ENCODE results near the gene PTPRB. TPM values are rescaled to one million over a fixed set of nuclear protein-coding genes. Genes with fewer than 3 reads are reported as not detected.

The PTPRB gene
- total RNA-seq, 1 experiment from 2014 or later: 0.33 TPM

GRCh38 chr12:70652451-70652850 lies 15.2 kb upstream of the PTPRB start:
- ATAC-seq (no peak), DNase-seq (ENCODE audit: low read depth, low spot score) (no peak)
- no peak overlapping the region for H3K4me3 ChIP-seq (ENCODE audit: low read depth in 2 of 2, low read length in 2 of 2)
- no peaks in the 10 kb centered on the region for H3K4me1 ChIP-seq (ENCODE audit: control insufficient read depth, insufficient read depth, low read length)
- POLR2A ChIA-PET: no interaction called here
- no peaks in the 10 kb centered on the region for H3K36me3 ChIP-seq (ENCODE audit: control insufficient read depth, insufficient read depth, low read length)
- H3K27ac ChIP-seq (ENCODE audit: low read length): no peak overlapping the region
- intact Hi-C loops (cut with micrococcal nuclease; ENCODE audit: unreplicated experiment): no loop called here
- TF ChIP-seq POLR2AphosphoS5 (IDR thresholded peaks at IDR 0.05; ENCODE audit: low read depth, low read length) (no peak), SIN3A (IDR thresholded peaks at IDR 0.05; ENCODE audit: borderline replicate concordance, insufficient read depth, low read depth, low read length) (no peak), REST (IDR thresholded peaks at IDR 0.05; ENCODE audit: insufficient read depth in 1 of 2, low read depth in 2 of 2, low read length in 1 of 2) (no peak), CTCF (IDR thresholded peaks at IDR 0.05) (no peak), TCF7L2 (IDR thresholded peaks at IDR 0.05; ENCODE audit: low read depth, low read length) (no peak)
- no peaks in the 10 kb centered on the region for H3K27me3 ChIP-seq (ENCODE audit: control insufficient read depth, insufficient read depth, low read length)
- no peaks in the 10 kb centered on the region for H3K9me3 ChIP-seq (ENCODE audit: control insufficient read depth, insufficient read depth, low read depth, low read length)
- in situ Hi-C loops (cut with HindIII; ENCODE audit: low pct_unique_long_range_greater_than_20kb, low sequenced_read_pairs): no loop called here
- CTCF ChIA-PET: no interaction called here
- BruUV-seq (replicated peaks): no TSS peak

- no peak overlapping the region for H3K27ac ChIP-seq (ENCODE audit: low read length)
These were observed 11.6 kb upstream of the PTPRB start for GRCh38 chr12:70648831-70649230.

GRCh38 chr12:70648191-70648590 lies 11.0 kb upstream of the PTPRB start:
- Histone ChIP-seq H3K4me1 (ENCODE audit: control insufficient read depth, insufficient read depth, low read length) (no peaks in the 10 kb centered on the region; the same call in 1 of the 2 replicates), H3K9me3 (ENCODE audit: control insufficient read depth, insufficient read depth, low read depth, low read length) (no peaks in the 10 kb centered on the region), H3K4me3 (ENCODE audit: low read depth in 2 of 2, low read length in 2 of 2) (no peak overlapping the region), H3K27me3 (ENCODE audit: control insufficient read depth, insufficient read depth, low read length) (no peaks in the 10 kb centered on the region), H3K27ac (ENCODE audit: low read length) (no peak overlapping the region), H3K36me3 (ENCODE audit: control insufficient read depth, insufficient read depth, low read length) (no peaks in the 10 kb centered on the region)
- TF ChIP-seq CTCF (IDR thresholded peaks at IDR 0.05) (no peak), REST (IDR thresholded peaks at IDR 0.05; ENCODE audit: insufficient read depth in 1 of 2, low read depth in 2 of 2, low read length in 1 of 2) (no peak), POLR2AphosphoS5 (IDR thresholded peaks at IDR 0.05; ENCODE audit: low read depth, low read length) (no peak), TCF7L2 (IDR thresholded peaks at IDR 0.05; ENCODE audit: low read depth, low read length) (no peak), SIN3A (IDR thresholded peaks at IDR 0.05; ENCODE audit: borderline replicate concordance, insufficient read depth, low read depth, low read length) (no peak)
- ChIA-PET POLR2A (no interaction called here), CTCF (no interaction called here)
- intact Hi-C loops (cut with micrococcal nuclease; ENCODE audit: unreplicated experiment): no loop called here
- in situ Hi-C loops (cut with HindIII; ENCODE audit: low pct_unique_long_range_greater_than_20kb, low sequenced_read_pairs): no loop called here
- ATAC-seq: no peak
- no TSS peak for BruUV-seq (replicated peaks)
- DNase-seq (ENCODE audit: low read depth, low spot score): no peak

More at GRCh38 chr12:70648831-70649230, 11.6 kb upstream of the PTPRB start:
- in situ Hi-C loops (cut with HindIII; ENCODE audit: low pct_unique_long_range_greater_than_20kb, low sequenced_read_pairs): no loop called here
- POLR2A ChIA-PET: no interaction called here
- H3K9me3 ChIP-seq (ENCODE audit: control insufficient read depth, insufficient read depth, low read depth, low read length): no peaks in the 10 kb centered on the region
- no peak overlapping the region for H3K4me3 ChIP-seq (ENCODE audit: low read depth in 2 of 2, low read length in 2 of 2)
- TF ChIP-seq SIN3A (IDR thresholded peaks at IDR 0.05; ENCODE audit: borderline replicate concordance, insufficient read depth, low read depth, low read length) (no peak), TCF7L2 (IDR thresholded peaks at IDR 0.05; ENCODE audit: low read depth, low read length) (no peak)
- no peaks in the 10 kb centered on the region; the same call in 1 of the 2 replicates for H3K4me1 ChIP-seq (ENCODE audit: control insufficient read depth, insufficient read depth, low read length)
- intact Hi-C loops (cut with micrococcal nuclease; ENCODE audit: unreplicated experiment): no loop called here
- BruUV-seq (replicated peaks): no TSS peak
- no peak for DNase-seq (ENCODE audit: low read depth, low spot score)
- CTCF ChIA-PET: no interaction called here
- no peak for ATAC-seq
- H3K27me3 ChIP-seq (ENCODE audit: control insufficient read depth, insufficient read depth, low read length): no peaks in the 10 kb centered on the region
- H3K36me3 ChIP-seq (ENCODE audit: control insufficient read depth, insufficient read depth, low read length): no peaks in the 10 kb centered on the region

Measured in Panc1 (cell line).